CD4-positive, alpha-beta T cell (primary cell): ENCODE results near the gene NTN1. TPM values are rescaled to one million over a fixed set of nuclear protein-coding genes. Genes with fewer than 3 reads are reported as not detected.

ENCODE experiments used
- ATAC-seq: fragments of 200-7000 bp; cut with Tn5 transposase; one replicate; pipeline ENCODE4 v1.10.0; 2022; ENCODE audit warnings: mild to moderate bottlenecking; ENCODE audit not compliant: poor library complexity
- CTCF ChIA-PET: fragments of 350-600 bp; sonication (Branson Sonifier 250); formaldehyde crosslinking; loops from one replicate; lab custom pipeline; 2021; ENCODE audit warnings: antibody characterized with exemption, inconsistent platforms; lab: Charles Lee
- POLR2A ChIA-PET: fragments of 350-600 bp; sonication (Branson Sonifier 250); formaldehyde crosslinking; loops from one replicate; lab custom pipeline; 2021; ENCODE audit warnings: antibody characterized with exemption, inconsistent platforms; lab: Charles Lee
- DNase-seq, 14 experiments: peaks; one replicate each; pipeline ENCODE4 v3.0.0-alpha.2; 2013 to 2020; ENCODE audit warnings: mixed read lengths in 2 of 14
- H3K27ac ChIP-seq, 2 donors: one replicate each; pipeline versions ENCODE4 v1.5.1 to v1.7.0; 2013; ENCODE audit warnings: low read length in 2 of 2, low read depth in 1 of 2, mild to moderate bottlenecking in 1 of 2
- H3K27me3 ChIP-seq, 2 experiments: 1 replicate in 1 of 2; 2 replicates in 1 of 2; pipeline versions ENCODE4 v1.6.1 to v1.7.0; 2013; ENCODE audit warnings: low read length in 2 of 2, control low read depth in 1 of 2, mild to moderate bottlenecking in 1 of 2, moderate library complexity in 1 of 2; ENCODE audit not compliant: insufficient read depth in 2 of 2, control insufficient read depth in 1 of 2
- H3K36me3 ChIP-seq: one replicate; pipeline ENCODE4 v1.6.1; 2013; ENCODE audit warnings: low read length, control low read depth; ENCODE audit not compliant: insufficient read depth
- H3K4me1 ChIP-seq: one replicate; pipeline ENCODE4 v1.6.1; 2013; ENCODE audit warnings: low read length, control low read depth; ENCODE audit not compliant: insufficient read depth
- H3K4me3 ChIP-seq: one replicate; pipeline ENCODE4 v1.5.1; 2013; ENCODE audit warnings: mild to moderate bottlenecking, low read length, moderate library complexity
- H3K9me3 ChIP-seq, 2 experiments: 1 replicate in 1 of 2; 2 replicates in 1 of 2; pipeline versions ENCODE4 v1.6.1 to v1.7.0; 2013; ENCODE audit warnings: low read length in 2 of 2, mild to moderate bottlenecking in 2 of 2, control low read depth in 1 of 2, moderate library complexity in 1 of 2; ENCODE audit not compliant: control insufficient read depth in 1 of 2, insufficient read depth in 1 of 2
- H3K27ac Mint-ChIP-seq: one replicate; pipeline ENCODE4 v1.8.0; 2020; ENCODE audit warnings: mixed read lengths
- H3K27me3 Mint-ChIP-seq: one replicate; pipeline ENCODE4 v1.8.0; 2021; ENCODE audit warnings: mixed read lengths
- H3K36me3 Mint-ChIP-seq: one replicate; pipeline ENCODE4 v1.8.0; 2021; ENCODE audit warnings: low read depth, mixed read lengths
- H3K4me1 Mint-ChIP-seq: one replicate; pipeline ENCODE4 v1.8.0; 2021; ENCODE audit warnings: low read depth, mixed read lengths
- H3K4me3 Mint-ChIP-seq: one replicate; pipeline ENCODE4 v1.8.0; 2020; ENCODE audit warnings: mild to moderate bottlenecking, mixed read lengths
- H3K9me3 Mint-ChIP-seq: one replicate; pipeline ENCODE4 v1.8.0; 2020; ENCODE audit warnings: mixed read lengths
- CTCF ChIP-seq: fragments of 200-600 bp; IDR thresholded peaks from one replicate; pipeline ENCODE4 v1.8.0; 2022; ENCODE audit warnings: antibody characterized with exemption, mild to moderate bottlenecking
- intact Hi-C, 2 experiments: fragments of 100-400 bp; cut with DNase I in 1 of 2; cut with micrococcal nuclease in 1 of 2; formaldehyde crosslinking; loops; one replicate each; pipeline versions ENCODE4 v1.15.1 to v1.9.0; 2023 to 2025; cut with DNase I, micrococcal nuclease
- total RNA-seq, 174 experiments: library from RNA in 2 of 174; stranded (reverse) in 2 of 174; gene quantifications; one replicate each; pipeline ENCODE4 v1.2.3 and lab custom pipeline; 2021 to 2026

NTN1 gene
- total RNA-seq, 2 experiments from 2014 or later, result 0.08 to 0.14 TPM

DNA sequence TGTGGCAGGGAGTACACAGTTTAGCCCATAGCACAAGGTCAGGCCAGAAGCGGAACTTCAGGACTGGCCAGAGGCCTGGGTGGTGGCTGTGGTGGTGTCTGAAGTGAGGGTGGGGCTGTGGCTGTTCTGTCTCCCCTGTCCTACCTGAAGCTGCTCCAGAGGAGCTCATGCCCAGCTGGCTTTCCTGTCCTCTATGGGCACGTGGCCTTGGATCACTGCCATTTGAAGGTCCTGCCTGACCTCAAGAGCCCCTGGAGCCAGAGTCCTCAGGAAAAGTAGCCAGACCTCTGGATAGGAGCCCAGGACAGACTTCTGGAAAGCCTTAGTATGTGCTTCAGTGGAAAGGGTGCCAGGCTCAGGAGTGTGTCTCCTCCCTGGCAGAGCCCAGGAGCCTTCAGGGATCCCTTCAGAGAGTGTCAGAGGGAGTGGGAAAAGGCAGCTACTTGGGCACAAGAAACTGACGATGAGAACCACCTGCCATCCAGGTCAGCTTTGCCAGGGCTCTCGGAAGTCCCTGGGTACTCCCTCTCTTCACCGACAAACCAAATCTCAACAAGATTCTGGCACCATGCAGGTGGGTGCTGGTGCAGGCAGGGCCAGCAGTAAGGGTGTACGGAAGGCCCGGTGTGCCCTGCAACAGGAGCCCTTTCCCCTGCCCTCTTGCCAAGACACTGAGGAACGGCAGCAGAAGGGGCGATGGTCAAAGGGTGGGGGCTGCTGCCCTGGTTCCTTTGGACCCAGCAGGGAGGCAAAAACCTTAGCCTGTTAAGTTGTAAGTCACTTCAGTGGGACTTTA, 153.7 kb downstream of the NTN1 start:
- no peak overlapping the region for H3K4me3 ChIP-seq
- intact Hi-C loops, result no loop called here
- no peaks in the 10 kb centered on the region for H3K9me3 Mint-ChIP-seq
- H3K27ac ChIP-seq, result no peak overlapping the region
- H3K4me1 Mint-ChIP-seq, result no peaks in the 10 kb centered on the region
- H3K27me3 Mint-ChIP-seq, result no peaks in the 10 kb centered on the region
- H3K27me3 ChIP-seq, result no peaks in the 10 kb centered on the region
- ChIA-PET POLR2A (no interaction called here), CTCF (no interaction called here)
- no peaks in the 10 kb centered on the region for H3K36me3 Mint-ChIP-seq
- DNase-seq, result no peak
- H3K36me3 ChIP-seq, result no peaks in the 10 kb centered on the region
- no peak for ATAC-seq
- H3K27ac Mint-ChIP-seq, result no peak overlapping the region
- no peak for TF ChIP-seq CTCF
- H3K4me1 ChIP-seq, result no peaks in the 10 kb centered on the region
- H3K9me3 ChIP-seq, result peaks cover 0 to 8% of the 10 kb centered on the region in 2 experiments
- H3K4me3 Mint-ChIP-seq, result no peak overlapping the region

GRCh38 chr17:9175700-9176467, 154.6 kb downstream of the NTN1 start:
- Histone ChIP-seq H3K27ac (no peak overlapping the region), H3K9me3 (peaks cover 0 to 8% of the 10 kb centered on the region in 2 experiments), H3K4me3 (no peak overlapping the region), H3K27me3 (no peaks in the 10 kb centered on the region), H3K36me3 (no peaks in the 10 kb centered on the region), H3K4me1 (no peaks in the 10 kb centered on the region)
- TF ChIP-seq CTCF, result no peak
- no peak overlapping the region for H3K4me3 Mint-ChIP-seq
- H3K36me3 Mint-ChIP-seq, result no peaks in the 10 kb centered on the region
- no peaks in the 10 kb centered on the region for H3K4me1 Mint-ChIP-seq
- ChIA-PET POLR2A (no interaction called here), CTCF (no interaction called here)
- ATAC-seq (no peak), DNase-seq (no peak)
- H3K27me3 Mint-ChIP-seq, result no peaks in the 10 kb centered on the region
- H3K9me3 Mint-ChIP-seq, result no peaks in the 10 kb centered on the region
- intact Hi-C loops, result no loop called here
- no peak overlapping the region for H3K27ac Mint-ChIP-seq

DNA sequence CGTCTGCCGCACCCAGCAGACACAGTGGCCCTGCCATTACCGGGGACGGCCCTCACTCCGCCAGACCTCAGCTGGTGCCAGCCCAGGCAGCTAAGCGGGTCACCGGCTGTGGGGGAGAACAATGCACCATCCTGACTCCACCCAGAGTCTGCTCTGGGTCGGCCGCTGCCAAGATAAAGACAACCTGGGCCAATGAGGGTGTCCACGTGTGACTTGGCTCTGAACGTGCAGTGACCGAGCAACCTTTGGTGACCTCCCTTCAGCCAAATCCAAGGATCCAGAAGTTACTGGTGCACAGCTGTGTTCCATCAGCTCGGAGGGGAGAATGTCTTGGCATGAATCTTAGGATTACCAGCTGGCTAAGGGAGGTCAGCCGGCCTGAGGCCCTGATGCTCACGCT, 155.9 kb downstream of the NTN1 start:
- Histone ChIP-seq H3K4me3 (no peak overlapping the region), H3K9me3 (peaks cover 0 to 8% of the 10 kb centered on the region in 2 experiments), H3K27ac (no peak overlapping the region), H3K27me3 (no peaks in the 10 kb centered on the region), H3K4me1 (no peaks in the 10 kb centered on the region), H3K36me3 (no peaks in the 10 kb centered on the region)
- Mint-ChIP-seq H3K9me3 (no peaks in the 10 kb centered on the region), H3K27ac (no peak overlapping the region), H3K4me1 (no peaks in the 10 kb centered on the region), H3K4me3 (no peak overlapping the region), H3K27me3 (no peaks in the 10 kb centered on the region), H3K36me3 (no peaks in the 10 kb centered on the region)
- TF ChIP-seq CTCF, result no peak
- CTCF ChIA-PET, result no interaction called here
- POLR2A ChIA-PET, result no interaction called here
- no peak for ATAC-seq
- no peak for DNase-seq
- intact Hi-C loops, result no loop called here
